ENCODE measurements around the gene OST4.
"Not testable (repeated sequence)": the region's sequence is repeated elsewhere in the genome, so short reads cannot be mapped to it uniquely, and the experiment has no call there.

The OST4 gene

GRCh38 chr2:27071277-27071989, at the start of gene OST4:
OST4 (minus strand) TSS chr2:27071654.
- peak; percentile 1; the same call in 1 of the 2 replicates for TF ChIP-seq CTCF (IDR thresholded peaks at IDR 0.05; ENCODE audit: borderline replicate concordance, insufficient read depth, low read depth, low read length)
- H3K4me3 ChIP-seq (ENCODE audit: low read depth, low read length), result peak within 1 kb of the TSS; percentile 97

- not testable (repeated sequence) for H3K4me3 ChIP-seq (ENCODE audit: low read depth, low read length)
These were observed 47.8 kb upstream of the OST4 start for GRCh38 chr2:27119330-27119670.

GRCh38 chr2:27118525-27119329, 47.3 kb upstream of the OST4 start, which contains the start of gene CGREF1:
CGREF1 (minus strand) TSS chr2:27119128; CDS start chr2:27104366, 14,762 bp downstream.
- no peak for TF ChIP-seq CTCF (IDR thresholded peaks at IDR 0.05; ENCODE audit: borderline replicate concordance, insufficient read depth, low read depth, low read length)
- no peak within 1 kb of the TSS for H3K4me3 ChIP-seq (ENCODE audit: low read depth, low read length)

GRCh38 chr2:27117995-27118524, 46.6 kb upstream of the OST4 start:
- no peak overlapping the region for H3K4me3 ChIP-seq (ENCODE audit: low read depth, low read length)
- no peak for TF ChIP-seq CTCF (IDR thresholded peaks at IDR 0.05; ENCODE audit: borderline replicate concordance, insufficient read depth, low read depth, low read length)

- TF ChIP-seq CTCF (IDR thresholded peaks at IDR 0.05; ENCODE audit: borderline replicate concordance, insufficient read depth, low read depth, low read length), result no peak
- H3K4me3 ChIP-seq (ENCODE audit: low read depth, low read length), result no peak overlapping the region
These were observed 44.1 kb upstream of the OST4 start for GRCh38 chr2:27115519-27115918.

- not testable (repeated sequence) for H3K4me3 ChIP-seq (ENCODE audit: low read depth, low read length)
These were observed 40.1 kb upstream of the OST4 start for GRCh38 chr2:27111392-27112078.

- H3K4me3 ChIP-seq (ENCODE audit: low read depth, low read length), result not testable (repeated sequence)
These were observed 39.3 kb upstream of the OST4 start for GRCh38 chr2:27110603-27111352.

- TF ChIP-seq CTCF (IDR thresholded peaks at IDR 0.05; ENCODE audit: borderline replicate concordance, insufficient read depth, low read depth, low read length), result no peak
These were observed 37.6 kb upstream of the OST4 start for GRCh38 chr2:27109083-27109482.

More at GRCh38 chr2:27109083-27109482, 37.6 kb upstream of the OST4 start:
- no peak overlapping the region for H3K4me3 ChIP-seq (ENCODE audit: low read depth, low read length)
